Dedifferentiated amniotic fluid mesenchymal stem cell (primary cell): ENCODE data around the gene ZIC2.
"Not testable (repeated sequence)": the region's sequence is repeated elsewhere in the genome, so short reads cannot be mapped to it uniquely, and the experiment has no call there.

ENCODE experiments used
- DNase-seq: peaks from one replicate; pipeline ENCODE4 v3.0.0-alpha.2; 2016; ENCODE audit errors: extremely low spot score

ZIC2 gene

GRCh38 chr13:100014621-100015020, 33.0 kb downstream of the ZIC2 start:
- no peak for DNase-seq

GRCh38 chr13:100019780-100020356, 38.3 kb downstream of the ZIC2 start:
- no peak for DNase-seq

GRCh38 chr13:100022798-100023197, 41.2 kb downstream of the ZIC2 start:
- no peak for DNase-seq

- DNase-seq = no peak
These were observed 42.4 kb downstream of the ZIC2 start for GRCh38 chr13:100024023-100024422.

GRCh38 chr13:100029933-100030332, 48.3 kb downstream of the ZIC2 start:
- no peak for DNase-seq

- not testable (repeated sequence) for DNase-seq
These were observed 51.1 kb downstream of the ZIC2 start for GRCh38 chr13:100032642-100033041.

GRCh38 chr13:100035936-100036335, 54.4 kb downstream of the ZIC2 start:
- no peak for DNase-seq
